HG03280 (cell line): ENCODE results near the gene ADAMTSL1.

ENCODE experiments used
- ATAC-seq: cut with Tn5 transposase; IDR thresholded peaks from one replicate; pipeline ENCODE4 v1.9.1; 2021; ENCODE audit warnings: mild to moderate bottlenecking, moderate library complexity; ENCODE audit not compliant: unreplicated experiment

The ADAMTSL1 gene

GRCh38 chr9:18495065-18495464, 21.1 kb downstream of the ADAMTSL1 start:
- ATAC-seq: no peak

DNA sequence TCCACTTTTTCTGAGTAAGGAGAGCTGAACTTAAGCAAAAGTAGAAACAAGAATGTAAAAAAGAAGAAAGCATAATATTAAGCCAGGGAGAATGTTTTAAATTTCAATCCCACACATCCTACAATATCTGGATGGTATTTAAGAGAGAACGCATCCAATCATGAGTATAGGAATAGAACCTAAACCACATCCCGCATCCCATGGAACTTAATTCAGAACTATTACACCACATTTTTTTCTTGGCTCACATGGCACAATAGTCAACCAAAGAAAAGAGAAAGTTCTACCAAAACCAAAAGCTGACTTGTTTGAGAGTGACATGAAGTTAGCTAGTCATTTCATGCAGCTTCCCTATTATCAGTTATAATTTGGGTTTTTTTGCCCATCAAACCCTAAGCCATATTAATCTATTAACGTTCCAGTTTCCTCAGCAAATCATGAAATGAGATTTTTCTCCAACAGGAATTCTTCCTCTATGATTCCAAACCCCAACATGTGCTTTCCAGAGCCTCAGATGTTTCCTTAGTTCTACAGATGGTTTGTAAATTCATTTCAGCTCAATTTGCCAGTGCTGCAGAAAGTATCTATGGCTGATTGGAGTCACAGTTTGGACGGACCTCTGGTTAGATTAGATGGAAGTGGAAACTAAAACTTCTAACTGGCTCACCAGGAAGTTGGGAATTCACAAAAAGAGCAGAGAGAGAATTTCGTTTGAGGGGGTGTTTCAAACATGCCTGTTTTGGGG, 22.5 kb downstream of the ADAMTSL1 start:
- ATAC-seq: no peak

GRCh38 chr9:18499062-18499461, 25.1 kb downstream of the ADAMTSL1 start:
- ATAC-seq: no peak

DNA sequence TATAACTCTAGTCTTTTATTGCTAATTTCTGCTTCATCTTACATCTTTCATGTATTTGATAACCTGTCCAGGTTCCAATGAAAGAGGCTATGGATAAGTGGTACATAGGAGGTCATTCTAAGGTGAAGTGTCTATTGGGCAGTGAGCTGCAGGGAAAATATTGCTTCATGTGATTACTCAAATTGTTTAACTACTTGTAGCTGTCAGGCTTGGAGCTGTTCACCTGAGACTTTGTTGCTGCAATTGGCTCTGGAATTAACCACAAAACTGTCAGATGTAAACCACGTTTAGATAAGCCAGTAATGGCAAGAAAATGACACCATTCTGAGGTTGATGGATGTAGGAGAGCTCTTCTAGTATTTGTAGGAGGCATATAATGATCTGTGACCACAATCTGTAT, 26.0 kb downstream of the ADAMTSL1 start:
- no peak for ATAC-seq

DNA sequence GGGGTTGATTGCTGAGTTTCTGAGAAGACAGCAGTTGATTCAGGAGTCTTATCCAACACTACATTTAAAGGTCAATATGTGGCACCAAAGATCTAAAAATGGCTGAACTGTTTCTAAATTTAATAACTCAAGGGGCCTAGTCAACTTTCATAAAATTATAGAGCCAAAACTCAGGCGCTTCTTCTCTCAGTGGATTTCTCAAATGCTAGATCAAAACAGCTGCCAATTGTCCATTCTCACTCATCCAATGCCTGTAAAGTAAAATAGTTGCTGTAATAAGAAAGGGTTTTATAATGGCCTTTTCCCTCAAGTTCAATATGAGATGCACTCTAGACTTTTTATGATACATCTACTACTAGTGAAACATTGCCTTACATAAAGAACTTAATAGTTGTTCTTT, 26.5 kb downstream of the ADAMTSL1 start:
- ATAC-seq: no peak

DNA sequence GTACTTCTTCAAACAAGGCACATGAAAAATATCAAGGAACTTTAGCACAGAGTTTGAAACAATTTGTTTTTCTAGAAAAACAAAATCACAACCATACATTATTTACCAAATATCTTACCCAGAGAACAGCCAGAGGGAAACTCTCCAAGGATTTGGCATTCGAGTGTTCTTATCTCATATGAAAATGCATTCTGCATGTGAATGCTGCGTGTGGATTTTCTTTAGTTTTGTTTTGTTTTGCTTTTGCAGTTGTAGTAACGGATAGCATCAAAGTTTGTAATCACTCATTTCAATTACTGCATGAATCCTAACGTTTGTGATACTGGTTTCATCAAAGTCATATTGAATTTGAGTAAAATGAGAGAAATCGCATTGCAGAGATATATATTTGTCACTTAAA, 28.0 kb downstream of the ADAMTSL1 start:
- ATAC-seq: no peak

GRCh38 chr9:18502546-18502945, 28.6 kb downstream of the ADAMTSL1 start:
- no peak for ATAC-seq

DNA sequence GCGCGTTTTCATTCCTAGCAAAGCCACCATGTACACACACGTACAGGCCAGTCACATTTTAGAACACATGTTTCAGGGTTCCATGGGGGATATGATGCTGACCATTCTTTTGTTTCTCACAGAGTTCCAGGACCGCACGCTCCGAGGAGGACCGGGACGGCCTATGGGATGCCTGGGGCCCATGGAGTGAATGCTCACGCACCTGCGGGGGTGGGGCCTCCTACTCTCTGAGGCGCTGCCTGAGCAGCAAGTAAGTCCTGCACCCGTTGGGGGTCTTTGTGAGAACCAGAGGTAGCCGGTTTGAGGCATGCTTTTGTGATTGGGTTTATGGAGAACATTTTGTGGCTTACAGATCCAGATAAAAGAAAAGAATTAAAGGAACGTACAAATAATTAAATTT, 30.8 kb downstream of the ADAMTSL1 start:
- no peak for ATAC-seq

- no peak for ATAC-seq
Measured at GRCh38 chr9:18507151-18507550, 33.2 kb downstream of the ADAMTSL1 start.

- no peak for ATAC-seq
Measured at GRCh38 chr9:18516514-18516913, 42.6 kb downstream of the ADAMTSL1 start.

DNA sequence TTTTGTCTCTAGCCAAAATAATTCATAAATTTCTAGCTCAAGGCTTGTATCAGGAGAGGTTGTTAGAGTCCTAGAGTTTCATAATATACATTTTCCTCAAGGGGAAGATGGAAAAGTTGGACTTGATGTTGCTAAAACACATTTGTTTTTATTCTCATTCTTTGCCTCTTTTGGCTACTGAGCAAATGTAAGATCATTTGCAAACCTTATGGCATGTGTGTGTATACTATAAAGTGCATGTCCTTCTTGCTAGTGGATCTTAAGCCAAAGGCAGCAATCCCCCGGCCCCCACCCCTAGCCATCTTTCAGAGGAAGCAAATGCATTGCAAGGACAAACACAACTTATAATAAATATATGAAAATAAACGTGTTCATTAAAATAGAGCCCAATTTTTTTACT, 43.0 kb downstream of the ADAMTSL1 start:
- ATAC-seq: no peak

DNA sequence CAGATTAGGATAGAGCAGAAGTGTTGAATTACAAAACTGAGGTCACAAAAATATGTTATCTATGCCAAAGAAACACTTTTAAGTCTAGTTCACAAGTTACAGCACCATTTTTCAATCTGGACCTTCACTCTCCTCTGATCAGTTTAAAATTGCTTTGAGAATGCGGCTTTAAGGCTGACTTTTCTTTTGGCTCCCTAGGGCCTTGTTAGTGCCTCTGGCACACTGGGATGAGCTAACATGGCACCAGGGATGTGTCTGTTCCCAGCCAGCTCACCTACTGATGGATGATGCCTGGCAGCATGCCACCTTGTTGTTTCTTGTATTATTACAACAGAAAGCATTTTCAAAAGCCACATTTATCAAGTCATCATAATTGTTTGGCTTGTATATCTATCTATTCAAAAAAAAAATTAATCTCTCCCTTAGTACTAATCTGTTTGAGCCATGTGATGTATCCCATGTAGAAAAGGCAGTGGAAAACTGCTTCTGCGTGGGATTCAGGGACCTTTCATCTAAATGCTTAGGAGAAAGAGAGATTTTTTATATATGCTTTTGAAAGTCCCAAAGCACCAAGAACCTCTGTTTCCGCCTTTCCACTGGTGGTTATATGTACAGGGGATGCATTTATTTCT, 46.6 kb downstream of the ADAMTSL1 start:
- no peak for ATAC-seq

- no peak for ATAC-seq
Measured at GRCh38 chr9:18526685-18527084, 52.7 kb downstream of the ADAMTSL1 start.

GRCh38 chr9:18531136-18532065, 57.4 kb downstream of the ADAMTSL1 start:
- ATAC-seq: no peak

GRCh38 chr9:18534611-18535010, 60.7 kb downstream of the ADAMTSL1 start:
- no peak for ATAC-seq

GRCh38 chr9:18536554-18536953, 62.6 kb downstream of the ADAMTSL1 start:
- no peak for ATAC-seq

GRCh38 chr9:18539203-18539693, 65.3 kb downstream of the ADAMTSL1 start:
- no peak for ATAC-seq

- ATAC-seq: no peak
Measured at GRCh38 chr9:18542837-18543405, 69.0 kb downstream of the ADAMTSL1 start.

DNA sequence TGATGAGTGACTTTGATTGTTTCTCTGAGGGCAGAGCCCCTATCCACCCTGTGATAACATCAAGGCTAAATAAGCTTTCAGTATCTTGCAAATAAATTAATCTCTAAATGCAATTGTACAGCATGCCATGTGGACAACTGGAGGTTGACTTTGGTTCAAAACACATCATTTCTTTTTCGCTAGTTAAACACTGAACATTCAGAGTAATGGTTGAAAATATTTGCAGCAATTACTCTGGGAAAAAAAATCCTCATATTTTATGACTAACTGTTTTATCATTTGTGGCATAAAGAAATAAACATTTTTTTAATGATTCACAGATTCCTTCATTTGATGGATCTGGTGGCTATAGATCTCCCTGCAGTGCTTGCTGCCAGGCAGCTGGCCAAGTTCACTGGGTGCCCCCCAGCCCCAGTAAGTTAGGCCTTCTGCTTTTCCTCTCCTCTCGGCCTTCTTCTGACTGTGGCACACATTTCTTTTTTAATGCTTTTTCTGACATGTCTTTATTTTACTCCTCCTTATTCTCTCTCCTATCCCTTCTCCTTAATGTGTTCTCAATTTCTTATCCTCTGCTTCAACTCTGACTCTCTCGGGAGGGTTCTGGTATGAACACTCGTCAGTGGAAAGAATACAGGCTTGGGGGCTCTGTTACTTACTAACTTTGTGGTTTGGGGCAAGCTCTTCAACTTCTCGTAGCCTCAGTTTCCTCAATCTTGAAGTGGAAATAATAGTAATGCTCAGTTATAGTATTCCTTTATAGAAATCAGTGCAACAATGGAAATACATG, 69.6 kb downstream of the ADAMTSL1 start:
- ATAC-seq: no peak

- no peak for ATAC-seq
Measured at GRCh38 chr9:18544456-18544855, 70.5 kb downstream of the ADAMTSL1 start.
